Measurements from ENCODE around the gene TLR6. TPM values are rescaled to one million over a fixed set of nuclear protein-coding genes. Genes with fewer than 3 reads are reported as not detected.

Gene TLR6
- total and polyA plus RNA-seq, 2 donors (not counting 1 experiment from before 2014, with no cell fraction given), result 10.0 to 60.6 TPM

GRCh38 chr4:38869511-38869910 is 12.9 kb upstream of the TLR6 start:
- peaks cover 10 to 12% of the 10 kb centered on the region in 2 donors for H3K4me1 ChIP-seq (ENCODE audit: control insufficient read depth in 2 of 2, insufficient read depth in 2 of 2, low read length in 2 of 2)
- DNase-seq (no peak), ATAC-seq (ENCODE audit: low read depth) (no peak)
- Mint-ChIP-seq H3K27me3 (no peaks in the 10 kb centered on the region), H3K4me3 (peak overlapping the region; percentile 24), H3K27ac (no peak overlapping the region), H3K4me1 (peaks cover 11% of the 10 kb centered on the region), H3K9me3 (ENCODE audit: insufficient read depth) (no peaks in the 10 kb centered on the region)
- 100% methylated on average over 1 of the region's 2 CpGs for WGBS (ENCODE audit: insufficient coverage)
- no peak overlapping the region for H3K4me3 ChIP-seq (ENCODE audit: control extremely low read depth in 1 of 5, extremely low read depth in 1 of 5, insufficient read depth in 1 of 5, low read depth in 2 of 5, low read length in 4 of 5)
- H3K27ac ChIP-seq (ENCODE audit: low read length in 2 of 2), result no peak overlapping the region
- TF ChIP-seq, protein P1, sequence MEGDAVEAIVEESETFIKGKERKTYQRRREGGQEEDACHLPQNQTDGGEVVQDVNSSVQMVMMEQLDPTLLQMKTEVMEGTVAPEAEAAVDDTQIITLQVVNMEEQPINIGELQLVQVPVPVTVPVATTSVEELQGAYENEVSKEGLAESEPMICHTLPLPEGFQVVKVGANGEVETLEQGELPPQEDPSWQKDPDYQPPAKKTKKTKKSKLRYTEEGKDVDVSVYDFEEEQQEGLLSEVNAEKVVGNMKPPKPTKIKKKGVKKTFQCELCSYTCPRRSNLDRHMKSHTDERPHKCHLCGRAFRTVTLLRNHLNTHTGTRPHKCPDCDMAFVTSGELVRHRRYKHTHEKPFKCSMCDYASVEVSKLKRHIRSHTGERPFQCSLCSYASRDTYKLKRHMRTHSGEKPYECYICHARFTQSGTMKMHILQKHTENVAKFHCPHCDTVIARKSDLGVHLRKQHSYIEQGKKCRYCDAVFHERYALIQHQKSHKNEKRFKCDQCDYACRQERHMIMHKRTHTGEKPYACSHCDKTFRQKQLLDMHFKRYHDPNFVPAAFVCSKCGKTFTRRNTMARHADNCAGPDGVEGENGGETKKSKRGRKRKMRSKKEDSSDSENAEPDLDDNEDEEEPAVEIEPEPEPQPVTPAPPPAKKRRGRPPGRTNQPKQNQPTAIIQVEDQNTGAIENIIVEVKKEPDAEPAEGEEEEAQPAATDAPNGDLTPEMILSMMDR (IDR thresholded peaks at IDR 0.05), result no peak
- TF ChIP-seq EZH2 (IDR thresholded peaks at IDR 0.05; ENCODE audit: borderline replicate concordance, insufficient read depth, low read depth, low read length, poor library complexity, severe bottlenecking), result no peak
- intact Hi-C loops (cut with micrococcal nuclease), result no loop called here
- H3K4me2 ChIP-seq (replicated peaks; ENCODE audit: low read depth, low read length, poor library complexity, severe bottlenecking), result no peak overlapping the region
- H4K20me1 ChIP-seq (ENCODE audit: control insufficient read depth, insufficient read depth, low read length, poor library complexity, severe bottlenecking), result no peaks in the 10 kb centered on the region
- ChIA-PET CTCF (interaction anchor here (3.5 kb wide), 2 partner anchors 9 to 109 kb away, joined by 13 to 16 read pairs; no protein-coding TSS in a partner anchor), POLR2A (no interaction called here)
- no peak overlapping the region for H3K9ac ChIP-seq (ENCODE audit: low read length)
- no peaks in the 10 kb centered on the region for H3K27me3 ChIP-seq (replicated peaks in 1 of 4; ENCODE audit: control extremely low read depth in 1 of 4, control insufficient read depth in 3 of 4, insufficient read depth in 4 of 4, low read length in 3 of 4)
- no peaks in the 10 kb centered on the region for H3K9me3 ChIP-seq (ENCODE audit: control extremely low read depth in 1 of 3, control insufficient read depth in 2 of 3, insufficient read depth in 1 of 3, low read length in 2 of 3)
- H2AFZ ChIP-seq (ENCODE audit: insufficient read depth, low read depth, low read length, poor library complexity, severe bottlenecking), result no peak overlapping the region
- H3K36me3 ChIP-seq (replicated peaks in 1 of 2; ENCODE audit: control extremely low read depth in 1 of 2, control insufficient read depth in 1 of 2, extremely low read depth in 1 of 2, insufficient read depth in 2 of 2, low read length in 1 of 2), result no peaks in the 10 kb centered on the region
- no peaks in the 10 kb centered on the region for H3K79me2 ChIP-seq (ENCODE audit: control insufficient read depth, insufficient read depth, low read length)

DNA sequence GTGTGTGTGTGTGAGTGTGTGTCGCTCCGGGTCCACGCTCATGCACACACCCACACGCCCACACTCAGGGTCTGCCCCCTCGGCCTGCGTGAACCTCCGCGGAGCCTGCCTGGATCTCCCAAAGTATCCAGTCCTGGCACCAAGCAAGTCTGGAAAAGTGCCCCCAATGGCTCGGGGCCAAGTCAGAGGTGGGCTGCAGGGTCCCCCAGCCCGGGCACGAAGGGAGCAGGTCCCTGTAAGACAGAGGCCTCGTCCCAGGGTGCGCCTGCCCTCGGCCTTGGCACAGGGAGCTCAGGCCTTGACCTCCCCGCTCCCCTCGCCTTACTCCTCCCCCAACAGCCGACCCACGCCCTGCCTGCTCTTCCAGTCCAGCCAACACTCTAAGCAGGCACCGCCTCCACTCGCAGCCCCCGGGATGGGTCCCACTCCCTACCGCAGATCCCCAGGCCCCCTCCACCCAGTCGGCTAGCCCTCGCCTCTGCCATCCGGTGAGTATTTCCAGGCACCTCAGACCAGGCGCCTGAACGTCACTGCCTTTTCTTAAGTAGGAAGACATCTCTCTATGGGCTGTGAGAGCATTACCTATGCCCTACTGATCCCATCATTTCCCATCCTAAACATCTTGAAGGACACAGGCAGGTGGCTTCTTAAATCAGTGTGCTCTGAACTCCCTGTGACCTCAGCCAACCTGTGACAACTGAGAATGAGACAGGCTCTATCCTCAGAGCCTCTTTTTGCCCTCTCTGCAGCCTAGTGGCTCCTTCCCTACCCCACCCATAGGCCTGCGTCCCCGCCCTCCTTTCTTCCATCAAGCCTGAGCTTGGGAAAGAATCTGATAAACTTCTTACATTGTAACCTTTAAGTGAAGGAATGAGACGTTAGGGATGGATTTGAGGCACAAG is 11.7 kb upstream of the TLR6 start:
- ATAC-seq (ENCODE audit: low read depth), result peak; percentile 43
- intact Hi-C loops (cut with micrococcal nuclease), result no loop called here

More for the DNA sequence above, 11.7 kb upstream of the TLR6 start:
- no peaks in the 10 kb centered on the region for H4K20me1 ChIP-seq (ENCODE audit: control insufficient read depth, insufficient read depth, low read length, poor library complexity, severe bottlenecking)
- WGBS (ENCODE audit: insufficient coverage), result 85% methylated on average over 22 of the region's 30 CpGs
- peak; percentile 41 for DNase-seq
- peak overlapping the region; percentile 60 for H3K27ac Mint-ChIP-seq
- H3K4me1 ChIP-seq (ENCODE audit: control insufficient read depth in 2 of 2, insufficient read depth in 2 of 2, low read length in 2 of 2), result peaks cover 10 to 12% of the 10 kb centered on the region in 2 donors
- peak overlapping the region in 4 of 5 experiments; percentile 50 to 62 (median 59) for H3K4me3 ChIP-seq (ENCODE audit: control extremely low read depth in 1 of 5, extremely low read depth in 1 of 5, insufficient read depth in 1 of 5, low read depth in 2 of 5, low read length in 4 of 5)
- no peaks in the 10 kb centered on the region for H3K9me3 Mint-ChIP-seq (ENCODE audit: insufficient read depth)
- H3K79me2 ChIP-seq (ENCODE audit: control insufficient read depth, insufficient read depth, low read length), result no peaks in the 10 kb centered on the region
- peak overlapping the region; percentile 74 for H2AFZ ChIP-seq (ENCODE audit: insufficient read depth, low read depth, low read length, poor library complexity, severe bottlenecking)
- POLR2A ChIA-PET, result no interaction called here
- no peaks in the 10 kb centered on the region for H3K27me3 ChIP-seq (replicated peaks in 1 of 4; ENCODE audit: control extremely low read depth in 1 of 4, control insufficient read depth in 3 of 4, insufficient read depth in 4 of 4, low read length in 3 of 4)
- peak overlapping the region; percentile 85 for H3K4me3 Mint-ChIP-seq
- CTCF ChIA-PET, result interaction anchor here (3.5 kb wide), 2 partner anchors 8 to 108 kb away, joined by 13 to 16 read pairs; no protein-coding TSS in a partner anchor
- H3K4me1 Mint-ChIP-seq, result peaks cover 11% of the 10 kb centered on the region
- no peaks in the 10 kb centered on the region for H3K36me3 ChIP-seq (replicated peaks in 1 of 2; ENCODE audit: control extremely low read depth in 1 of 2, control insufficient read depth in 1 of 2, extremely low read depth in 1 of 2, insufficient read depth in 2 of 2, low read length in 1 of 2)
- TF ChIP-seq, protein P1 (IDR thresholded peaks at IDR 0.05), result no peak
- TF ChIP-seq EZH2 (IDR thresholded peaks at IDR 0.05; ENCODE audit: borderline replicate concordance, insufficient read depth, low read depth, low read length, poor library complexity, severe bottlenecking), result no peak
- H3K9ac ChIP-seq (ENCODE audit: low read length), result peak overlapping the region; percentile 64
- no peak overlapping the region for H3K27ac ChIP-seq (ENCODE audit: low read length in 2 of 2)
- H3K9me3 ChIP-seq (ENCODE audit: control extremely low read depth in 1 of 3, control insufficient read depth in 2 of 3, insufficient read depth in 1 of 3, low read length in 2 of 3), result no peaks in the 10 kb centered on the region
- H3K27me3 Mint-ChIP-seq, result no peaks in the 10 kb centered on the region
- peak overlapping the region; percentile 88 for H3K4me2 ChIP-seq (replicated peaks; ENCODE audit: low read depth, low read length, poor library complexity, severe bottlenecking)
